Measurements from ENCODE around the gene UBTD1.
"Not testable (repeated sequence)": the region's sequence is repeated elsewhere in the genome, so short reads cannot be mapped to it uniquely, and the experiment has no call there.

Gene UBTD1

GRCh38 chr10:97468162-97468561, 30.6 kb upstream of the UBTD1 start:
- Histone ChIP-seq H3K4me1 (ENCODE audit: insufficient read depth, insufficient read length) (no peaks in the 10 kb centered on the region), H3K4me3 (ENCODE audit: insufficient read length, low read depth) (no peak overlapping the region), H3K27me3 (ENCODE audit: insufficient read depth, insufficient read length) (no peaks in the 10 kb centered on the region), H3K9me3 (ENCODE audit: insufficient read depth, low read length) (no peaks in the 10 kb centered on the region), H3K36me3 (ENCODE audit: insufficient read depth, insufficient read length, low read length) (peaks cover 83% of the 10 kb centered on the region), H3K9ac (ENCODE audit: insufficient read length, low read depth) (no peak overlapping the region)
- TF ChIP-seq YY1 (IDR thresholded peaks at IDR 0.05; ENCODE audit: insufficient read depth, insufficient read length) (no peak), ZNF274 (IDR thresholded peaks at IDR 0.05; ENCODE audit: low read depth, low read length) (no peak), SUZ12 (IDR thresholded peaks at IDR 0.05; ENCODE audit: extremely low read depth, insufficient read depth, insufficient read length) (no peak)
- DNase-seq (ENCODE audit: low read depth, low spot score) = no peak

- H3K9me3 ChIP-seq (ENCODE audit: insufficient read depth, low read length); H3K27me3 ChIP-seq (ENCODE audit: insufficient read depth, insufficient read length); H3K4me1 ChIP-seq (ENCODE audit: insufficient read depth, insufficient read length); H3K4me3 ChIP-seq (ENCODE audit: insufficient read length, low read depth); DNase-seq (ENCODE audit: low read depth, low spot score); H3K9ac ChIP-seq (ENCODE audit: insufficient read length, low read depth): not testable (repeated sequence)
- H3K36me3 ChIP-seq (ENCODE audit: insufficient read depth, insufficient read length, low read length) = peaks cover 84% of the 10 kb centered on the region
Measured at GRCh38 chr10:97468781-97469180, 29.9 kb upstream of the UBTD1 start.

- Histone ChIP-seq H3K36me3 (ENCODE audit: insufficient read depth, insufficient read length, low read length) (peaks cover 86% of the 10 kb centered on the region), H3K9me3 (ENCODE audit: insufficient read depth, low read length) (no peaks in the 10 kb centered on the region)
Measured at GRCh38 chr10:97474918-97475317, 23.8 kb upstream of the UBTD1 start.

GRCh38 chr10:97475936-97476594, 22.7 kb upstream of the UBTD1 start:
- no peak overlapping the region for H3K9ac ChIP-seq (ENCODE audit: insufficient read length, low read depth)
- DNase-seq (ENCODE audit: low read depth, low spot score) = no peak
- no peaks in the 10 kb centered on the region for H3K27me3 ChIP-seq (ENCODE audit: insufficient read depth, insufficient read length)
- no peaks in the 10 kb centered on the region for H3K9me3 ChIP-seq (ENCODE audit: insufficient read depth, low read length)
- no peaks in the 10 kb centered on the region for H3K4me1 ChIP-seq (ENCODE audit: insufficient read depth, insufficient read length)
- peaks cover 86% of the 10 kb centered on the region for H3K36me3 ChIP-seq (ENCODE audit: insufficient read depth, insufficient read length, low read length)
- no peak for TF ChIP-seq ZNF274 (IDR thresholded peaks at IDR 0.05; ENCODE audit: low read depth, low read length)
- no peak overlapping the region for H3K4me3 ChIP-seq (ENCODE audit: insufficient read length, low read depth)

More at GRCh38 chr10:97474918-97475317, 23.8 kb upstream of the UBTD1 start:
- Histone ChIP-seq H3K4me3 (ENCODE audit: insufficient read length, low read depth) (no peak overlapping the region), H3K4me1 (ENCODE audit: insufficient read depth, insufficient read length) (no peaks in the 10 kb centered on the region), H3K9ac (ENCODE audit: insufficient read length, low read depth) (no peak overlapping the region), H3K27me3 (ENCODE audit: insufficient read depth, insufficient read length) (no peaks in the 10 kb centered on the region)
- TF ChIP-seq SUZ12 (IDR thresholded peaks at IDR 0.05; ENCODE audit: extremely low read depth, insufficient read depth, insufficient read length) (no peak), YY1 (IDR thresholded peaks at IDR 0.05; ENCODE audit: insufficient read depth, insufficient read length) (no peak), ZNF274 (IDR thresholded peaks at IDR 0.05; ENCODE audit: low read depth, low read length) (no peak)
- DNase-seq (ENCODE audit: low read depth, low spot score) = no peak

- H3K9me3 ChIP-seq (ENCODE audit: insufficient read depth, low read length); H3K27me3 ChIP-seq (ENCODE audit: insufficient read depth, insufficient read length); H3K4me3 ChIP-seq (ENCODE audit: insufficient read length, low read depth); DNase-seq (ENCODE audit: low read depth, low spot score); H3K9ac ChIP-seq (ENCODE audit: insufficient read length, low read depth); H3K4me1 ChIP-seq (ENCODE audit: insufficient read depth, insufficient read length): not testable (repeated sequence)
- H3K36me3 ChIP-seq (ENCODE audit: insufficient read depth, insufficient read length, low read length) = peaks cover 76% of the 10 kb centered on the region
Measured at GRCh38 chr10:97479410-97479809, 19.3 kb upstream of the UBTD1 start.

GRCh38 chr10:97479939-97480338, 18.8 kb upstream of the UBTD1 start:
- peak; percentile 82 for DNase-seq (ENCODE audit: low read depth, low spot score)
- Histone ChIP-seq H3K9ac (ENCODE audit: insufficient read length, low read depth) (no peak overlapping the region), H3K9me3 (ENCODE audit: insufficient read depth, low read length) (no peaks in the 10 kb centered on the region), H3K27me3 (ENCODE audit: insufficient read depth, insufficient read length) (no peaks in the 10 kb centered on the region), H3K4me3 (ENCODE audit: insufficient read length, low read depth) (no peak overlapping the region), H3K4me1 (ENCODE audit: insufficient read depth, insufficient read length) (no peaks in the 10 kb centered on the region), H3K36me3 (ENCODE audit: insufficient read depth, insufficient read length, low read length) (peaks cover 71% of the 10 kb centered on the region)
- TF ChIP-seq SUZ12 (IDR thresholded peaks at IDR 0.05; ENCODE audit: extremely low read depth, insufficient read depth, insufficient read length) (no peak), YY1 (IDR thresholded peaks at IDR 0.05; ENCODE audit: insufficient read depth, insufficient read length) (peak; percentile 60)

- Histone ChIP-seq H3K27me3 (ENCODE audit: insufficient read depth, insufficient read length) (no peaks in the 10 kb centered on the region), H3K4me3 (ENCODE audit: insufficient read length, low read depth) (no peak overlapping the region), H3K36me3 (ENCODE audit: insufficient read depth, insufficient read length, low read length) (peaks cover 63% of the 10 kb centered on the region), H3K9me3 (ENCODE audit: insufficient read depth, low read length) (no peaks in the 10 kb centered on the region), H3K9ac (ENCODE audit: insufficient read length, low read depth) (no peak overlapping the region), H3K4me1 (ENCODE audit: insufficient read depth, insufficient read length) (no peaks in the 10 kb centered on the region)
- DNase-seq (ENCODE audit: low read depth, low spot score) = no peak
- no peak for TF ChIP-seq ZNF274 (IDR thresholded peaks at IDR 0.05; ENCODE audit: low read depth, low read length)
- TF ChIP-seq SUZ12 (IDR thresholded peaks at IDR 0.05; ENCODE audit: extremely low read depth, insufficient read depth, insufficient read length) = no peak
- no peak for TF ChIP-seq YY1 (IDR thresholded peaks at IDR 0.05; ENCODE audit: insufficient read depth, insufficient read length)
Measured at GRCh38 chr10:97481071-97481470, 17.7 kb upstream of the UBTD1 start.

- Histone ChIP-seq H3K4me3 (ENCODE audit: insufficient read length, low read depth) (no peak overlapping the region), H3K9ac (ENCODE audit: insufficient read length, low read depth) (no peak overlapping the region), H3K4me1 (ENCODE audit: insufficient read depth, insufficient read length) (no peaks in the 10 kb centered on the region), H3K27me3 (ENCODE audit: insufficient read depth, insufficient read length) (no peaks in the 10 kb centered on the region), H3K36me3 (ENCODE audit: insufficient read depth, insufficient read length, low read length) (peaks cover 50% of the 10 kb centered on the region), H3K9me3 (ENCODE audit: insufficient read depth, low read length) (no peaks in the 10 kb centered on the region)
- no peak for DNase-seq (ENCODE audit: low read depth, low spot score)
- TF ChIP-seq YY1 (IDR thresholded peaks at IDR 0.05; ENCODE audit: insufficient read depth, insufficient read length) (no peak), ZNF274 (IDR thresholded peaks at IDR 0.05; ENCODE audit: low read depth, low read length) (no peak), SUZ12 (IDR thresholded peaks at IDR 0.05; ENCODE audit: extremely low read depth, insufficient read depth, insufficient read length) (no peak)
Measured at GRCh38 chr10:97482381-97482780, 16.3 kb upstream of the UBTD1 start.
